Osteocyte (in vitro differentiated cells): ENCODE measurements around the gene GRIPAP1. TPM values are rescaled to one million over a fixed set of nuclear protein-coding genes. Genes with fewer than 3 reads are reported as not detected.

Experiments used
- DNase-seq: peaks from one replicate; pipeline ENCODE4 v3.0.0; 2021; ENCODE audit warnings: mixed read lengths; ENCODE audit not compliant: unreplicated experiment; ENCODE audit errors: extremely low spot score
- H3K27ac Mint-ChIP-seq: one replicate; pipeline ENCODE4 v1.8.0; 2021; ENCODE audit warnings: mild to moderate bottlenecking, mixed read lengths; ENCODE audit not compliant: unreplicated experiment
- H3K27me3 Mint-ChIP-seq: one replicate; pipeline ENCODE4 v1.8.0; 2021; ENCODE audit warnings: mixed read lengths; ENCODE audit not compliant: unreplicated experiment
- H3K36me3 Mint-ChIP-seq: one replicate; pipeline ENCODE4 v1.8.0; 2021; ENCODE audit warnings: mixed read lengths; ENCODE audit not compliant: unreplicated experiment
- H3K4me1 Mint-ChIP-seq: one replicate; pipeline ENCODE4 v1.8.0; 2021; ENCODE audit warnings: mixed read lengths; ENCODE audit not compliant: unreplicated experiment
- H3K4me3 Mint-ChIP-seq: one replicate; pipeline ENCODE4 v1.8.0; 2021; ENCODE audit warnings: mild to moderate bottlenecking, moderate library complexity, mixed read lengths; ENCODE audit not compliant: unreplicated experiment
- H3K9me3 Mint-ChIP-seq: one replicate; pipeline ENCODE4 v1.8.0; 2021; ENCODE audit warnings: mixed read lengths; ENCODE audit not compliant: unreplicated experiment
- CTCF ChIP-seq: fragments of 200-600 bp; sonication (generic); IDR thresholded peaks from 2 replicates; pipeline ENCODE4 v1.5.0; 2021; ENCODE audit warnings: antibody characterized with exemption, mild to moderate bottlenecking, moderate library complexity
- total RNA-seq: library from RNA; stranded (reverse); gene quantifications from 2 replicates; pipeline ENCODE4 v1.2.1, GENCODE V29; 2021

GRIPAP1 gene
- total RNA-seq, 1 donor from 2014 or later, result 48.5 TPM

- peaks cover 9% of the 10 kb centered on the region for H3K4me1 Mint-ChIP-seq
- DNase-seq, result no peak
- no peak for TF ChIP-seq CTCF
- H3K4me3 Mint-ChIP-seq, result peak overlapping the region; percentile 97
- H3K9me3 Mint-ChIP-seq, result no peaks in the 10 kb centered on the region
- H3K27me3 Mint-ChIP-seq, result no peaks in the 10 kb centered on the region
- H3K36me3 Mint-ChIP-seq, result peaks cover 15% of the 10 kb centered on the region
- H3K27ac Mint-ChIP-seq, result peak overlapping the region; percentile 96
These were observed 458 bp downstream of the GRIPAP1 start for GRCh38 chrX:49001521-49002090.

GRCh38 chrX:49000636-49001035 lies 1.4 kb downstream of the GRIPAP1 start:
- Mint-ChIP-seq H3K27me3 (no peaks in the 10 kb centered on the region), H3K9me3 (no peaks in the 10 kb centered on the region), H3K36me3 (peaks cover 15% of the 10 kb centered on the region), H3K27ac (no peak overlapping the region), H3K4me1 (peaks cover 9% of the 10 kb centered on the region), H3K4me3 (peak overlapping the region; percentile 45)
- no peak for TF ChIP-seq CTCF
- no peak for DNase-seq

GRCh38 chrX:48999030-48999429 lies 3.0 kb downstream of the GRIPAP1 start:
- no peaks in the 10 kb centered on the region for H3K27me3 Mint-ChIP-seq
- H3K27ac Mint-ChIP-seq, result no peak overlapping the region
- no peaks in the 10 kb centered on the region for H3K9me3 Mint-ChIP-seq
- DNase-seq, result no peak
- TF ChIP-seq CTCF, result no peak
- no peak overlapping the region for H3K4me3 Mint-ChIP-seq
- peaks cover 17% of the 10 kb centered on the region for H3K36me3 Mint-ChIP-seq
- H3K4me1 Mint-ChIP-seq, result peaks cover 9% of the 10 kb centered on the region

- no peak for DNase-seq
- TF ChIP-seq CTCF, result no peak
- no peak overlapping the region for H3K27ac Mint-ChIP-seq
- H3K4me3 Mint-ChIP-seq, result no peak overlapping the region
- H3K9me3 Mint-ChIP-seq, result no peaks in the 10 kb centered on the region
- peaks cover 19% of the 10 kb centered on the region for H3K36me3 Mint-ChIP-seq
- no peaks in the 10 kb centered on the region for H3K27me3 Mint-ChIP-seq
- peaks cover 9% of the 10 kb centered on the region for H3K4me1 Mint-ChIP-seq
These were observed 3.7 kb downstream of the GRIPAP1 start for GRCh38 chrX:48998391-48998790.

GRCh38 chrX:48997865-48998264 lies 4.2 kb downstream of the GRIPAP1 start:
- TF ChIP-seq CTCF, result no peak
- H3K4me1 Mint-ChIP-seq, result peaks cover 9% of the 10 kb centered on the region
- DNase-seq, result no peak
- no peak overlapping the region for H3K4me3 Mint-ChIP-seq
- no peaks in the 10 kb centered on the region for H3K9me3 Mint-ChIP-seq
- no peak overlapping the region for H3K27ac Mint-ChIP-seq
- H3K27me3 Mint-ChIP-seq, result no peaks in the 10 kb centered on the region
- H3K36me3 Mint-ChIP-seq, result peaks cover 19% of the 10 kb centered on the region
